Central memory CD4-positive, alpha-beta T cell (primary cell): ENCODE data around the gene SIRPD.
"Not testable (repeated sequence)": the region's sequence is repeated elsewhere in the genome, so short reads cannot be mapped to it uniquely, and the experiment has no call there.

Experiments
- DNase-seq: peaks from one replicate; pipeline ENCODE4 v3.0.0; 2022
- total RNA-seq, 3 experiments: gene quantifications; one replicate each; lab custom pipeline; 2026; lab: John Stamatoyannopoulos, UW

The SIRPD gene
- 0 reads per million in 3 experiments for total RNA-seq

GRCh38 chr20:1557605-1558004 lies at the start of gene SIRPD:
Gene SIRPD (minus strand): TSS chr20:1557705. CDS start chr20:1557653, 52 bp downstream.
- no peak for DNase-seq

- no peak for DNase-seq
Measured at GRCh38 chr20:1600736-1601135, 43.2 kb upstream of the SIRPD start.

- DNase-seq: no peak
Measured at GRCh38 chr20:1595333-1595732, 37.8 kb upstream of the SIRPD start.

GRCh38 chr20:1588533-1589460 lies 31.3 kb upstream of the SIRPD start:
- no peak for DNase-seq

- DNase-seq: no peak
Measured at GRCh38 chr20:1587781-1588532, 30.5 kb upstream of the SIRPD start.

GRCh38 chr20:1579488-1579887 lies 22.0 kb upstream of the SIRPD start:
- no peak for DNase-seq

- no peak for DNase-seq
Measured at GRCh38 chr20:1577906-1578305, 20.4 kb upstream of the SIRPD start.

- DNase-seq: not testable (repeated sequence)
Measured at GRCh38 chr20:1577313-1577712, 19.8 kb upstream of the SIRPD start.

GRCh38 chr20:1576641-1577040 lies 19.1 kb upstream of the SIRPD start:
- no peak for DNase-seq

GRCh38 chr20:1576003-1576402 lies 18.5 kb upstream of the SIRPD start:
- DNase-seq: not testable (repeated sequence)

GRCh38 chr20:1571583-1571982 lies 14.1 kb upstream of the SIRPD start:
- DNase-seq: not testable (repeated sequence)

GRCh38 chr20:1569415-1569881 lies 11.9 kb upstream of the SIRPD start:
- DNase-seq: no peak

GRCh38 chr20:1568163-1568490 lies 10.6 kb upstream of the SIRPD start:
- no peak for DNase-seq

GRCh38 chr20:1567392-1568162 lies 10.1 kb upstream of the SIRPD start:
- DNase-seq: no peak

GRCh38 chr20:1566701-1567100 lies 9.2 kb upstream of the SIRPD start:
- DNase-seq: no peak

- no peak for DNase-seq
Measured at GRCh38 chr20:1565461-1565860, 8.0 kb upstream of the SIRPD start.

GRCh38 chr20:1563598-1563997 lies 6.1 kb upstream of the SIRPD start:
- no peak for DNase-seq

- DNase-seq: no peak
Measured at GRCh38 chr20:1562622-1563021, 5.1 kb upstream of the SIRPD start.

- DNase-seq: no peak
Measured at GRCh38 chr20:1561350-1561749, 3.8 kb upstream of the SIRPD start.

- peak; percentile 26 for DNase-seq
Measured at GRCh38 chr20:1555952-1556351, 1.6 kb downstream of the SIRPD start.

- no peak for DNase-seq
Measured at GRCh38 chr20:1539816-1540419, 17.6 kb downstream of the SIRPD start.

GRCh38 chr20:1538655-1539054 lies 18.9 kb downstream of the SIRPD start:
- no peak for DNase-seq

GRCh38 chr20:1537731-1538058 lies 19.8 kb downstream of the SIRPD start:
- no peak for DNase-seq
